Prostate gland (tissue), 2 donors: ENCODE data around the gene MRTO4.

Experiments
- POLR2A ChIP-seq: fragments of 450-650 bp; IDR thresholded peaks from one replicate; pipeline ENCODE4 v1.6.1; 2016; ENCODE audit warnings: antibody characterized with exemption, mild to moderate bottlenecking
- POLR2AphosphoS5 ChIP-seq: sonication (generic); formaldehyde crosslinking; IDR thresholded peaks from one replicate; pipeline ENCODE4 v1.6.1; 2017; ENCODE audit warnings: antibody characterized with exemption
- TF ChIP-seq, protein P1 (sequence below), 4 experiments: fragments of 200-600 bp in 2 of 4; fragments of 450-650 bp in 2 of 4; sonication (generic) in 2 of 4; IDR thresholded peaks; 1 replicate in 3 of 4; 2 replicates in 1 of 4; pipeline ENCODE4 v1.5.1; 2016 to 2019; ENCODE audit warnings: antibody characterized with exemption in 4 of 4, mild to moderate bottlenecking in 2 of 4, moderate library complexity in 2 of 4

DNA sequence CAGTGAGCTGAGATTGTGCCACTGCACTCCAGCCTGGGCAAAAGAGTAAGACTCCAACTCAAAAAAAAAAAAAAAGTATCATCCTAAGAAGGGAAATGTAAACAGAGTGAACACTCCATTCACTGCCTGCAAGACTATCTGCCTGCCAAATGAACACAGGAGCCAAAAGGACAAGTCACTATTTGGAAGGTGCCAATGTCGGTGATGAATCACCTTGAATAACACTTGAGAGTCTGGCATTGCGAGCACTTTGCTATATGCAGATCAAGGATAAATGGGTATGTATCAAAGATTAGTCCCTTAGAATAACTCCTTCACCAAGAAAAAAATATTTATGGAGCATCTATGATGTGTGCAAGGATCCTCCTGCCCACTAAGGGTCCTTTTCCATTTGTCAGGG, 48.2 kb upstream of the MRTO4 start:
- TF ChIP-seq, protein P1, sequence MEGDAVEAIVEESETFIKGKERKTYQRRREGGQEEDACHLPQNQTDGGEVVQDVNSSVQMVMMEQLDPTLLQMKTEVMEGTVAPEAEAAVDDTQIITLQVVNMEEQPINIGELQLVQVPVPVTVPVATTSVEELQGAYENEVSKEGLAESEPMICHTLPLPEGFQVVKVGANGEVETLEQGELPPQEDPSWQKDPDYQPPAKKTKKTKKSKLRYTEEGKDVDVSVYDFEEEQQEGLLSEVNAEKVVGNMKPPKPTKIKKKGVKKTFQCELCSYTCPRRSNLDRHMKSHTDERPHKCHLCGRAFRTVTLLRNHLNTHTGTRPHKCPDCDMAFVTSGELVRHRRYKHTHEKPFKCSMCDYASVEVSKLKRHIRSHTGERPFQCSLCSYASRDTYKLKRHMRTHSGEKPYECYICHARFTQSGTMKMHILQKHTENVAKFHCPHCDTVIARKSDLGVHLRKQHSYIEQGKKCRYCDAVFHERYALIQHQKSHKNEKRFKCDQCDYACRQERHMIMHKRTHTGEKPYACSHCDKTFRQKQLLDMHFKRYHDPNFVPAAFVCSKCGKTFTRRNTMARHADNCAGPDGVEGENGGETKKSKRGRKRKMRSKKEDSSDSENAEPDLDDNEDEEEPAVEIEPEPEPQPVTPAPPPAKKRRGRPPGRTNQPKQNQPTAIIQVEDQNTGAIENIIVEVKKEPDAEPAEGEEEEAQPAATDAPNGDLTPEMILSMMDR (IDR thresholded peaks at IDR 0.05) = no peak
- no peak for TF ChIP-seq POLR2A
- TF ChIP-seq POLR2AphosphoS5 = peak; percentile 81
